SK-N-MC (cell line): Measurements from ENCODE around the gene NCEH1.

Experiments used
- EZH2 ChIP-seq: fragments of 200-600 bp; sonication (generic); IDR thresholded peaks from one replicate; pipeline ENCODE4 v1.6.1; 2017; ENCODE audit warnings: antibody characterized with exemption
- FOXP2 ChIP-seq: optimal IDR thresholded peaks from 2 replicates; pipeline ENCODE3; 2011; ENCODE audit warnings: mild to moderate bottlenecking, moderate library complexity; ENCODE audit not compliant: insufficient read depth; ENCODE audit errors: extremely low read length, control extremely low read depth
- POLR2AphosphoS5 ChIP-seq: IDR thresholded peaks from 2 replicates; pipeline ENCODE4 v1.6.1; 2012; ENCODE audit warnings: mild to moderate bottlenecking, low read depth, low read length, borderline replicate concordance

- TF ChIP-seq POLR2AphosphoS5: no peak
- TF ChIP-seq EZH2: no peak
- TF ChIP-seq FOXP2: no peak
Observed at GRCh38 chr3:172750069-172750367, 39.2 kb upstream of the NCEH1 start.
